CD4-positive, alpha-beta T cell (primary cell): ENCODE data around the gene ARMC3. TPM values are rescaled to one million over a fixed set of nuclear protein-coding genes. Genes with fewer than 3 reads are reported as not detected.

Experiments
- ATAC-seq: fragments of 200-7000 bp; cut with Tn5 transposase; one replicate; pipeline ENCODE4 v1.10.0; 2022; ENCODE audit warnings: mild to moderate bottlenecking; ENCODE audit not compliant: poor library complexity
- CTCF ChIA-PET: fragments of 350-600 bp; sonication (Branson Sonifier 250); formaldehyde crosslinking; loops from one replicate; lab custom pipeline; 2021; ENCODE audit warnings: antibody characterized with exemption, inconsistent platforms; lab: Charles Lee
- POLR2A ChIA-PET: fragments of 350-600 bp; sonication (Branson Sonifier 250); formaldehyde crosslinking; loops from one replicate; lab custom pipeline; 2021; ENCODE audit warnings: antibody characterized with exemption, inconsistent platforms; lab: Charles Lee
- DNase-seq, 14 experiments: peaks; one replicate each; pipeline ENCODE4 v3.0.0-alpha.2; 2013 to 2020; ENCODE audit warnings: mixed read lengths in 2 of 14
- H3K27ac ChIP-seq, 2 donors: one replicate each; pipeline versions ENCODE4 v1.5.1 to v1.7.0; 2013; ENCODE audit warnings: low read length in 2 of 2, low read depth in 1 of 2, mild to moderate bottlenecking in 1 of 2
- H3K27me3 ChIP-seq, 2 experiments: 1 replicate in 1 of 2; 2 replicates in 1 of 2; pipeline versions ENCODE4 v1.6.1 to v1.7.0; 2013; ENCODE audit warnings: low read length in 2 of 2, control low read depth in 1 of 2, mild to moderate bottlenecking in 1 of 2, moderate library complexity in 1 of 2; ENCODE audit not compliant: insufficient read depth in 2 of 2, control insufficient read depth in 1 of 2
- H3K36me3 ChIP-seq: one replicate; pipeline ENCODE4 v1.6.1; 2013; ENCODE audit warnings: low read length, control low read depth; ENCODE audit not compliant: insufficient read depth
- H3K4me1 ChIP-seq: one replicate; pipeline ENCODE4 v1.6.1; 2013; ENCODE audit warnings: low read length, control low read depth; ENCODE audit not compliant: insufficient read depth
- H3K4me3 ChIP-seq: one replicate; pipeline ENCODE4 v1.5.1; 2013; ENCODE audit warnings: mild to moderate bottlenecking, low read length, moderate library complexity
- H3K9me3 ChIP-seq, 2 experiments: 1 replicate in 1 of 2; 2 replicates in 1 of 2; pipeline versions ENCODE4 v1.6.1 to v1.7.0; 2013; ENCODE audit warnings: low read length in 2 of 2, mild to moderate bottlenecking in 2 of 2, control low read depth in 1 of 2, moderate library complexity in 1 of 2; ENCODE audit not compliant: control insufficient read depth in 1 of 2, insufficient read depth in 1 of 2
- H3K27ac Mint-ChIP-seq: one replicate; pipeline ENCODE4 v1.8.0; 2020; ENCODE audit warnings: mixed read lengths
- H3K27me3 Mint-ChIP-seq: one replicate; pipeline ENCODE4 v1.8.0; 2021; ENCODE audit warnings: mixed read lengths
- H3K36me3 Mint-ChIP-seq: one replicate; pipeline ENCODE4 v1.8.0; 2021; ENCODE audit warnings: low read depth, mixed read lengths
- H3K4me1 Mint-ChIP-seq: one replicate; pipeline ENCODE4 v1.8.0; 2021; ENCODE audit warnings: low read depth, mixed read lengths
- H3K4me3 Mint-ChIP-seq: one replicate; pipeline ENCODE4 v1.8.0; 2020; ENCODE audit warnings: mild to moderate bottlenecking, mixed read lengths
- H3K9me3 Mint-ChIP-seq: one replicate; pipeline ENCODE4 v1.8.0; 2020; ENCODE audit warnings: mixed read lengths
- intact Hi-C, 2 experiments: fragments of 100-400 bp; cut with DNase I in 1 of 2; cut with micrococcal nuclease in 1 of 2; formaldehyde crosslinking; loops; one replicate each; pipeline versions ENCODE4 v1.15.1 to v1.9.0; 2023 to 2025; cut with DNase I, micrococcal nuclease
- polyA plus RNA-seq, 2 donors: library from polyadenylated mRNA; unstranded; fragments of 120-200 nt; gene quantifications; one replicate each; pipeline ENCODE4 v1.2.1, GENCODE V29; 2013
- total RNA-seq, 174 experiments: library from RNA in 2 of 174; stranded (reverse) in 2 of 174; gene quantifications; one replicate each; pipeline ENCODE4 v1.2.3 and lab custom pipeline; 2021 to 2026
- TF ChIP-seq, protein P1 (sequence below): fragments of 200-600 bp; IDR thresholded peaks from one replicate; pipeline ENCODE4 v1.8.0; 2022; ENCODE audit warnings: antibody characterized with exemption, mild to moderate bottlenecking

Gene ARMC3
- not detected for total RNA-seq
- not detected for polyA plus RNA-seq (2013, experiment 1 of 2)
- 0.04 TPM for polyA plus RNA-seq (2013, experiment 2 of 2)
- total RNA-seq (lab: John Stamatoyannopoulos, UW): 0 to 0.60 (median 0) reads per million in 172 experiments

DNA sequence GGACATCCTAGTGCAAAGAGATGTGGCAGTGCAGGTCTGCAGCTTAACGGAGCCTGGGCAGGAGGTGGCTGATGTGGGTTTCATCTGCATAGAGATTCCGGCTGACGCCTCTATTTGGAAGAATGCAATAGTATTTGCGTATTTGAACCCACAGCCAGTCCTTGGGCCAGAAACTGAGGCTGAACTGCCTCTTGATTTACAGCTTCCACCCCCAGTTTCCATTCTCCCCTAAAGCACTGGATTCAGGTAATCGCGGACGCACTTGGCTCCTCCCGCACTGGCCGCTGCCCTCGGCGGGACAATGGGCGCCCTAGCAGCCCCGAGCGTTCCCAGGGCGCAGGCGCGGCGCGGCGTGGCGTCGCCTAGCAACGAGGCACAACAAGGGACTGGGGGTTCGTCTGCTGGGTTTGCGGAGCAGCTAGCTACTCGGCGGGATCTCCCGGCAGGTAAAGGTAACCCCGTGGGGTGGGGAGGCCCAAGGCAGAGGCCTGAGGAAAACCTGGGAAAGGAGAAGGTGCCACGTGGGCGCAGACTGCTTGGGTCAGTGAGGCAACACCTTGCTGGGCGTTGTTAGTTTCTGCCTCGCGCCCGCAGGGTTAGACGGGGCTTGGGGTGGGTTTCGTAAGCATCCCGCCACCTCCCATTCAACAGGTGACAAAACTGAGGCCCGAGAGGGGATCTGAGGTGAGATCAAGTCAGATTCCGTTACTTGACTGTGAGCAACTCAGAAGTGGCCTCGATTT, at the start of gene ARMC3:
Gene ARMC3 (plus strand): TSS at position 393 of the 743 bp plus-strand sequence. CDS start 3,944 bp downstream, outside the sequence.
- Mint-ChIP-seq H3K9me3 (no peaks in the 10 kb centered on the region), H3K27me3 (peaks cover 5% of the 10 kb centered on the region), H3K27ac (no peak within 1 kb of the TSS), H3K36me3 (no peaks in the 10 kb centered on the region), H3K4me3 (no peak within 1 kb of the TSS), H3K4me1 (no peaks in the 10 kb centered on the region)
- peak within 1 kb of the TSS; percentile 47 for H3K4me3 ChIP-seq
- H3K27me3 ChIP-seq: peaks cover 5% of the 10 kb centered on the region in 2 experiments
- ChIA-PET POLR2A (interaction anchor here (1.2 kb wide), 1 partner anchor 316 kb away, joined by 3 read pairs; no protein-coding TSS in a partner anchor), CTCF (no interaction called here)
- H3K4me1 ChIP-seq: peaks cover 11% of the 10 kb centered on the region
- peaks cover 0 to 7% of the 10 kb centered on the region in 2 experiments for H3K9me3 ChIP-seq
- TF ChIP-seq, protein P1, sequence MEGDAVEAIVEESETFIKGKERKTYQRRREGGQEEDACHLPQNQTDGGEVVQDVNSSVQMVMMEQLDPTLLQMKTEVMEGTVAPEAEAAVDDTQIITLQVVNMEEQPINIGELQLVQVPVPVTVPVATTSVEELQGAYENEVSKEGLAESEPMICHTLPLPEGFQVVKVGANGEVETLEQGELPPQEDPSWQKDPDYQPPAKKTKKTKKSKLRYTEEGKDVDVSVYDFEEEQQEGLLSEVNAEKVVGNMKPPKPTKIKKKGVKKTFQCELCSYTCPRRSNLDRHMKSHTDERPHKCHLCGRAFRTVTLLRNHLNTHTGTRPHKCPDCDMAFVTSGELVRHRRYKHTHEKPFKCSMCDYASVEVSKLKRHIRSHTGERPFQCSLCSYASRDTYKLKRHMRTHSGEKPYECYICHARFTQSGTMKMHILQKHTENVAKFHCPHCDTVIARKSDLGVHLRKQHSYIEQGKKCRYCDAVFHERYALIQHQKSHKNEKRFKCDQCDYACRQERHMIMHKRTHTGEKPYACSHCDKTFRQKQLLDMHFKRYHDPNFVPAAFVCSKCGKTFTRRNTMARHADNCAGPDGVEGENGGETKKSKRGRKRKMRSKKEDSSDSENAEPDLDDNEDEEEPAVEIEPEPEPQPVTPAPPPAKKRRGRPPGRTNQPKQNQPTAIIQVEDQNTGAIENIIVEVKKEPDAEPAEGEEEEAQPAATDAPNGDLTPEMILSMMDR: no peak
- no peaks in the 10 kb centered on the region for H3K36me3 ChIP-seq
- intact Hi-C loops: no loop called here
- peak; percentile 91 for ATAC-seq
- peak; percentile 28 to 87 (median 60) for DNase-seq
- H3K27ac ChIP-seq: no peak within 1 kb of the TSS

GRCh38 chr10:22891797-22892196, 36.1 kb upstream of the ARMC3 start:
- no peak overlapping the region for H3K27ac ChIP-seq
- intact Hi-C loops: no loop called here
- Mint-ChIP-seq H3K36me3 (peaks cover 20% of the 10 kb centered on the region), H3K9me3 (peaks cover 10% of the 10 kb centered on the region), H3K4me3 (no peak overlapping the region), H3K27ac (no peak overlapping the region), H3K4me1 (no peaks in the 10 kb centered on the region), H3K27me3 (peaks cover 2% of the 10 kb centered on the region)
- CTCF ChIA-PET: no interaction called here
- H3K27me3 ChIP-seq: no peaks in the 10 kb centered on the region
- no peaks in the 10 kb centered on the region for H3K36me3 ChIP-seq
- DNase-seq (no peak), ATAC-seq (no peak)
- no peaks in the 10 kb centered on the region for H3K4me1 ChIP-seq
- peaks cover 6 to 17% of the 10 kb centered on the region in 2 experiments for H3K9me3 ChIP-seq
- TF ChIP-seq, protein P1: no peak
- H3K4me3 ChIP-seq: no peak overlapping the region
- POLR2A ChIA-PET: no interaction called here

DNA sequence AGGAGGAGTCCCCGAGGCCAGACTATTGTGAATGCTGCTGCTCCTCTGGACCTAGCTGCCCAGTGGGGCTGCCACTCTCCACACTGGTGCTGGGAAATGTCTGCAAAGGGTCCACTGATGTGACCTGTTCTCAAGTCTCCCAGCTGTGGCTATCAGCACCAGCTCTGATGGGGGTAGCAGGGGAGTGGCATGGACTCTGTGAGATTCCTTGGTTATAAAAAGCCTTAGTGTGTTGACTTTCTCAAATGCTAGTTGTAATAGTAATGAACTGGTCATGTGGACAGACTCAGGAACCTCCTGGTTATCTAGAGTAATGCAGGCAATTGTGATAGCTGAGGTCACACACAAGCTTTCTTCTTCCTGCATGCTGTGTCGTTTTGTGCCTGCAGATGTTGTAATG, 34.1 kb upstream of the ARMC3 start:
- CTCF ChIA-PET: no interaction called here

More for the DNA sequence above, 34.1 kb upstream of the ARMC3 start:
- intact Hi-C loops: no loop called here
- H3K4me3 Mint-ChIP-seq: no peak overlapping the region
- peaks cover 5% of the 10 kb centered on the region for H3K27me3 Mint-ChIP-seq
- no peaks in the 10 kb centered on the region for H3K4me1 Mint-ChIP-seq
- H3K4me3 ChIP-seq: no peak overlapping the region
- H3K27me3 ChIP-seq: no peaks in the 10 kb centered on the region
- no peaks in the 10 kb centered on the region for H3K36me3 ChIP-seq
- TF ChIP-seq, protein P1: no peak
- no peak overlapping the region for H3K27ac Mint-ChIP-seq
- no peak overlapping the region for H3K27ac ChIP-seq
- H3K9me3 Mint-ChIP-seq: peaks cover 10% of the 10 kb centered on the region
- H3K9me3 ChIP-seq: peaks cover 6 to 17% of the 10 kb centered on the region in 2 experiments
- no peaks in the 10 kb centered on the region for H3K4me1 ChIP-seq
- H3K36me3 Mint-ChIP-seq: peaks cover 11% of the 10 kb centered on the region
- ATAC-seq (no peak), DNase-seq (no peak)
- POLR2A ChIA-PET: no interaction called here
